OCI-M1 (cell line): ENCODE measurements around the gene CXXC1.
"Not testable (repeated sequence)": the region's sequence is repeated elsewhere in the genome, so short reads cannot be mapped to it uniquely, and the experiment has no call there.

Source experiments
- DNase-seq: peaks from one replicate; lab custom pipeline; 2025; lab: John Stamatoyannopoulos, UW

Gene CXXC1

DNA sequence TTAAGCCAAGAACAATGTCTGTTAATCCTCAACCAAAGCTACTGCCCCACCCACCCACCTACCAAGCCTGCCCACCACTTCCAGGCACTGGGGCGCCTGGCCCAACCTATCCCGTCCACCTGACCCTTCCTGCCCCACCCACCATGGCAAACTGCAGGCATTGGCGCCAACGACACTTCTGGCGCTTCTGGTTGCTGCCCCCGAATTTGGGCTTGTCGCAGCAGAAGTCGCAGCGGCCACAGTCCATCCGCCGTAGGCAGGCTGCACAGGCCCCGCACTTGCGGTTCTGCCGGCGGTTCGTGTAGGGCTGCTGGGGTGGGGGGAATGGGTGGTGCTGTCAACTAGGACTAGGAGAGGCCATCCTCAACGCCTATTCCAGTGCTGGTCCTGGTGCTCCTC, 13.4 kb downstream of the CXXC1 start:
- DNase-seq: no peak

DNA sequence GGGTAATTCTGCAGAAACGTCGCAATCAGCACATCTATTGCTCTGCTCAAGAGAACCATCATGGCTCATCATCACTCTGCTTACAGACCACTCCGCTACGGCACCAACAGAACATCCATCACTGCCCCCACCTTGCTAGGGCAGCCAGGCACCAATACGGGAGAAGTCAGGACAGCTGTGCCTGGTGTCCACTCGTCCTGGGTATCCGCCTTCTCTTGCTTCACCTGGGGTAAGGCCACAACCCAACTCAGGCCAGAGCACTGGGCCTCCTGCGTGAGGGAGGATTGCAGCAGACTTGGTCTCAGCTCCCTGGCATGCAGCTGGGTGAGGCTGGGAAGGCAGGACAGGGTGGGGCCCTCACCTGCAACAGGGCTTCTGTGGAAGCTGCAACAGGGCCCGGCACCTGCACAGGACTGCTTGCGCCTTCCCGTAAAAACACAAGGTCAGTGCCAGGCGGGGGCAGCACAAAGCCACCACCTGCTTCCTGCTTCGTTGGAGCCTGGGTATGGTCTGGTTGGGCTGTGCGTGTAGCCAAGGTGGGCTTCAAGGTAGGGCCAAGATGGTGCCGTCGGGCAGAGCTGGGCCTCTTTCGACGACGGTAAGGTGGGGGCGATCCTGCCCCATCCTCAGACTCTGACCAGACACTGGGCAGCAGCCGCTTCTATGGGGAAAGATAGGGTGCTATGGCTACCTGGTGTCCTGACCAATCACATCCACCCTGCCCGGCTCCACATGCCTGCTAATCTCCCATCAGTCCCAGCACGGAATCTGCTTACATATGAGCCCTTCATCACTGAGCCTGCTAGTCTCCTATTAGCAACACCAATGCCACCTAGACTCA, 14.1 kb downstream of the CXXC1 start:
- DNase-seq: no peak

DNA sequence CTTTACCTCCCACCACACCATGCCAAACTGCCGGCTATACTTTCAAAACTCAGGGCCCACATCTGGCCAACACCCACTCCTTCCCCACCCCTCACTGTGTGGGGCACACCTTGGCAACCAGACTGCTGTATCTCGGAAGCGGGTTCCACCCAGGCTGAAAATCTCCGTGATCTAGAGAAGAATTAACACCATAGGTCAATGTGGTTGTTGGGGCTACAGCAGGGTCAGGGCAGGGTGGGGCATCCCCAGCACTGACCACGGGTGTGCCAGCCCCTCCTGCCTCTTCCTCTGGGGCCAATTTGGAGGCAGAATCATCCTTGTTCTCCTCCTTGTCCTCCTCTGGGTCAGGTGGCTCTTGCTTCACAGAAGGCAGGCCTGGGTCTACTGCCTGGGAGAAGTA, 14.9 kb downstream of the CXXC1 start:
- no peak for DNase-seq

DNA sequence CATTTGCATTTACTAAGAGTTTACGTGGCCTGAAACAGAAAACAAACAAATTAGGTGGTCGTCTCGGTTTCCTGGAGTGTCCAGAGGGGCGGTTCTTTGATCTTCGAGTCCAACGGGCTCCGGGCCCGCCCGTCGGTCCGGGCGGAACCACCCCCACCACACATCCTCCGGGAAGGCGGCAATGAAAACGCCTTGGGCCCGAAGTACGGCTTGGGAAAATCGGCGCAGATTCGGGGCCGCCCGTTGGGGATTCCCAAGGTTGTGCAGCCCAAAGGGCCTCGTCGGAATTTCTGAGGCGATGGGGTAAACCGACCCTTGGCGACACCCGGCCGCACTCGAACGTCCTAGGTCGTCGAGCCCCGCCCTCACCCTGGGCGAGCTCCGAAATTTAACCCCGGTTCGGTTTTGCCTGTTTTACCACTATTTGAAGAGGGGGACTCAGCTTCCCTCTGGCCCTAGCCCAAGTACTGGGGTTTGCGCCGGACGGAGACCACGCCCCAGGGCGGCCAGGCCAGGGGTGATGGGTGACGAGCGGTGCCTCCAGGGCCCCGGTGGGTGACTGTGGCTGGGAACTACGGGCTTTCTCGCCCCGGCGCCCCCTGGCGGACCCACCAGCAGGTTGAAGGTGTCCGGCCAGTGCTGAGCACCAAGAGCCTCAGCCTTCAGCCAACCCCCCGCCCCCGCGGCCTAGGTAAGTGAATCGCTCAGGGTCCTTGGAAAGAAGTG, 19.3 kb downstream of the CXXC1 start:
- DNase-seq: no peak

DNA sequence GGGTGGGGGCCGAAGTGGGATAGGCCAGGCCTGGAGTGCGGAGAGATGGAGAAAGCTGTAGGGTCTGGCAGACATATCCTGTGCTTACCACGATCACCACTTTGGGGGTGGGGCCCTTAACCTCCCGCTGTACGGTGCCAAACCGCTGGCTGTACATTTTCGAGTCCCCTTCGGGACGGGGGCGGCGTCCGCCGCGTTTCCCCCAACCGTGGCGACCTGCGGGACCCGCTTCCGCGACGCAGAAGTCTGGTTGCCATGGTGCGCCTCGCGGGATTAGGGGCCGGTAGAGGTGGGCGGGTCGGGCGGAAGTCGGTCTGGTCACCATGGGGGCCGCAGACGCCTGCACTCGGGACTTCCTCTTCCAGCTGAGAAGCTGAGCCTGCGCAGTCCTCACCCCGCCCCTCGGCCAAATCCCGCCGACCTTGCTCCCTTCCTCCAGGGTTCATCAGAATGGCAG, 21.2 kb downstream of the CXXC1 start, which contains the start of gene CFAP53:
TSS of gene CFAP53 (minus strand) at position 248 of the 457 bp plus-strand sequence. CDS start at position 157, 91 bp downstream.
- DNase-seq: peak; percentile 91

DNA sequence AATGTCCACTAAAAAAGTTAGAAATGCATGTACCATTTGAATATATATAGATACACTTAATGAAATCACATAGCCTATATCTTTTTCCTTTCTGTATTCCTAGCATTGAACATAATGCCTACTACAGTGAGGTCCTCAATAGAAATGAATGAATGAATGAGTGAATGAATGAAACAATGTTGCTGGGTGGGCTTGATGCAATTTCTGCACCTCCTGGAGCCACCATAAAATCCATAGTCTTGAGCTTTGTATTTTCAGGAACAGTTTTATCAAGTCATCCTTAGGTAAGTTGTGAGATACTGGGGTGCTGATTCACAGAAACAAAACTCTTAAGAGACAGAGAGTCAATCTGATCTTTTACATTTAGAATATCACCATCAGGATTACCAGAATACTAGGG, 24.5 kb downstream of the CXXC1 start:
- DNase-seq: no peak

DNA sequence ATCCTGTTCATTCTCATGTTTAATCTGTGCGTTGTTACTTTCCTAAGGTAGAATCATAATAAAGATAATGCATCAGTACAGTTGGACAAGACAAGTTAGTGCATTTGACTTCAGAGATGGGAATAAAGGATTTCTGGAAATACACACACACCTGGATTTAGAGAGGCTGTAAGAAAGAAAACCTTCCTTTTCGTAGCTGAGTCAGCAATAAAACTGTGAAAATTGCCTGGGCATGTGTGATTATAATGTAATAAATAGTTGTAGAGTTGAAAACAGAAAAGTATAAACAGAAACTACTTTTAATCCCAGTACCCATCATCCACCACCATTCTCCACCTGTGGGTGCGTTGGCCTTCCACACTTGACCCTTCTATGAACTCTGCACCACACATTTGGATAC, 36.6 kb downstream of the CXXC1 start:
- no peak for DNase-seq

DNA sequence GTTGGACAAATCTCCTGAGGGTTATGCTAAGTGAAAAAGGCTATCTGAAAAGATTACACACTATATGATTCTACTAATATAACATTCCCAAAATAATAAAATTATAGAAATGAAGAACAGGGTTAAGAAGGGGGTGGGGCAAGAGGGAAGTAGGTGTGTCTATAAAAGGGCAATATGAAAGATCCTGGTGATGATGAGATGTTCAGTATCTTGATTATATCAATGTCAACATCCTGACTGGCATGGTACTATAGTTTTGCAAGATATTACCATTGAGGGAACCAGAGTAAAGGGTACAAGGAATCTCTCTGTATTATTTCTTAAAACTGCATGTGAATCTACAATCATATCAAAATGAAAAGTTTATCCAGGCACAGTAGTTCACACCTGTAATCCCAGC, 37.9 kb downstream of the CXXC1 start:
- DNase-seq: no peak

DNA sequence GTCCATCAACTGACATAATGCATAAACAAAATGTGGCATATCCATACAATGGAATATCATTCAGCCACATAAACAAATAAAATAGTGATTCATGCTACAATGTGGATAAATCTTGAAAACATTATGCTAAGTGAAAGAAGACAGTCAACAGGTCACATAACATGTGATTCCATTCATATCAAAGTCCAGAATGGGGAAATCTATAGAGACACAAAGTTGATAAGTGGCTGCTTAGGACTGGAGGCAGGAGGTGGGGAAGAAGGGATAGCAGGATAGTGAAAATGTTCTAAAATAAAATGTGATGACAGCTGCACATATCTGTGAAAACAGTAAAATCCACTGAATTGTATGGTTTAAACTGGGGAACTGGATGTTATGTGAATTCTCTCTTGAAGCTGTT, 39.9 kb downstream of the CXXC1 start:
- no peak for DNase-seq

DNA sequence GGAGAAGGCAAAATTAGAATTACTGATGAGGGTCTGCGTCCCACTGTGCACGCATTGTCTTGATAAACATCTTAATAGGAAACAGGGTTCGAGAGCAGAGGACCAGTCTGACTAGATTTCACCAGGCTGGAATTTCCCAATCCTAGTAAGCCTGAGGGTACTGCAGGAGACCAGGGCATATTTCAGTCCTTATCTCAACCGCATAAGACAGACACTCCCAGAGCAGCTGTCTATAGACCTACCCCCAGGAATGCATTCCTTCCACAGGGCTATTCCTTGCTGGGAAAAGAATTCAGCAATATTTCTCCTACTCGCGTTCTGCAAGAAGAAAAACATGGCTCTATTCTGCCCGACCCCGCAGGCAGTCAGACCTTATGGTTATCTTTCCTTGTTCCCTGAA, 45.7 kb downstream of the CXXC1 start:
- DNase-seq: not testable (repeated sequence)

DNA sequence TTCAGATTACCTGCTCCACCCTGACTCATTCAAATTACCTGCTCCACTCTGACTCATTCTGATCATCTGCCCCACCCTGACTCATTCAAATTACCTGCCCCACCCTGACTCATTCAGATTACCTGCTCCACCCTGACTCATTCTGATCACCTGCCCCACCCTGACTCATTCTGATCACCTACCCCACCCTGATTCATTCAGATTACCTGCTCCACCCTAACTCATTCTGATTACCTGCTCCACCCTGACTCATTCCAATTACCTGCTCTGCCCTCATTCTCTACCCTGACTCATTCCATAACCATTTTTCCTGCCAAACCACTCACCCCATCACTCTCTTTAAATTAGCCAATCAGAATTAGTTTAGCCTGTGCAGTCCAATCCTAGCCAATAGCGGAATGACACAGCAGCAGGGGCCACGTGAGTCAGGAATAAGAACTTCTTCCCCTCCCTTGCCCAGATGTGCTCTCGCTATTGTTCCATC, 47.4 kb downstream of the CXXC1 start:
- DNase-seq: no peak

DNA sequence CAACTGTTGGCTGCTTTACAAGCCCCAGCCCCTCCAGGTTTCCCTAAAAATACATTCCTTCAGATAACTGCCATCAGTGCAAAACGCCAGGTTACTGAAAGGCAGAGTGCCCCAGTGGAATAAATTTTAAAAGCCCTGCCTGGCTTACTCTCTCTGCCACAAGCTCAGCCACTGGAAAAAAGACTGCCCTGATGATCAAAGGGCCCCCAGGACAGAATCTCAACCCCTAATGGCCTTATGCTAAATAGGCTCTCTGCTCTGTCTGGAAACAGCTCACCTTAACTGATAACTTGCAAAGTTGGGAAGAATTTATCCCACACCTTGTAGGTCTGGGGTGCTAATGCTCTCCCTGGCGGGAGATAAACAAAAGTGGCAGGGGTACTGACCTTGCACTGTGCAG, 55.1 kb downstream of the CXXC1 start:
- no peak for DNase-seq
